HL-60 (cell line): Measurements from ENCODE around the gene EME2.

Experiments
- DNase-seq, 2 experiments: peaks; one replicate each; pipeline ENCODE4 v3.0.0-alpha.2; 2010 to 2020; ENCODE audit warnings: low read depth in 1 of 2, low spot score in 1 of 2
- H3K27ac ChIP-seq: fragments of 250-450 bp; sonication (Bioruptor Pico); replicated peaks from 2 replicates; pipeline ENCODE4 v1.5.1; 2020; ENCODE audit warnings: mild to moderate bottlenecking, moderate library complexity
- H3K27me3 ChIP-seq: fragments of 250-450 bp; sonication (Bioruptor Pico); 2 replicates; pipeline ENCODE4 v1.5.1; 2021; ENCODE audit warnings: mild to moderate bottlenecking, moderate library complexity; ENCODE audit not compliant: insufficient read depth, poor library complexity, severe bottlenecking
- H3K4me3 ChIP-seq: replicated peaks from 2 replicates; pipeline ENCODE4 v1.5.1; 2011; ENCODE audit warnings: mild to moderate bottlenecking, control low read depth, low read length; ENCODE audit not compliant: insufficient read depth
- GABPA ChIP-seq: IDR thresholded peaks from 2 replicates; pipeline ENCODE4 v1.6.1; 2012; ENCODE audit warnings: low read depth
- POLR2AphosphoS5 ChIP-seq: IDR thresholded peaks from 2 replicates; pipeline ENCODE4 v1.6.1; 2012; ENCODE audit warnings: low read depth
- REST ChIP-seq: IDR thresholded peaks from 2 replicates; pipeline ENCODE4 v1.6.1; 2012; ENCODE audit warnings: low read depth; ENCODE audit not compliant: insufficient replicate concordance
- SPI1 ChIP-seq: IDR thresholded peaks from 2 replicates; pipeline ENCODE4 v1.6.1; 2012; ENCODE audit warnings: low read depth, mild to moderate bottlenecking, borderline replicate concordance
- TF ChIP-seq, protein P1 (sequence below): IDR thresholded peaks from one replicate; pipeline ENCODE4 v1.5.1; 2011; ENCODE audit warnings: low read length, control low read depth, inconsistent platforms; ENCODE audit not compliant: insufficient read depth

The EME2 gene

GRCh38 chr16:1767116-1767994 is 5.3 kb upstream of the EME2 start:
- Histone ChIP-seq H3K27ac (no peak overlapping the region), H3K27me3 (no peaks in the 10 kb centered on the region), H3K4me3 (no peak overlapping the region)
- DNase-seq = no peak
- TF ChIP-seq POLR2AphosphoS5 (peak; percentile 21; the same call in 1 of the 2 replicates), REST (no peak), SPI1 (no peak), GABPA (no peak)
- TF ChIP-seq, protein P1, sequence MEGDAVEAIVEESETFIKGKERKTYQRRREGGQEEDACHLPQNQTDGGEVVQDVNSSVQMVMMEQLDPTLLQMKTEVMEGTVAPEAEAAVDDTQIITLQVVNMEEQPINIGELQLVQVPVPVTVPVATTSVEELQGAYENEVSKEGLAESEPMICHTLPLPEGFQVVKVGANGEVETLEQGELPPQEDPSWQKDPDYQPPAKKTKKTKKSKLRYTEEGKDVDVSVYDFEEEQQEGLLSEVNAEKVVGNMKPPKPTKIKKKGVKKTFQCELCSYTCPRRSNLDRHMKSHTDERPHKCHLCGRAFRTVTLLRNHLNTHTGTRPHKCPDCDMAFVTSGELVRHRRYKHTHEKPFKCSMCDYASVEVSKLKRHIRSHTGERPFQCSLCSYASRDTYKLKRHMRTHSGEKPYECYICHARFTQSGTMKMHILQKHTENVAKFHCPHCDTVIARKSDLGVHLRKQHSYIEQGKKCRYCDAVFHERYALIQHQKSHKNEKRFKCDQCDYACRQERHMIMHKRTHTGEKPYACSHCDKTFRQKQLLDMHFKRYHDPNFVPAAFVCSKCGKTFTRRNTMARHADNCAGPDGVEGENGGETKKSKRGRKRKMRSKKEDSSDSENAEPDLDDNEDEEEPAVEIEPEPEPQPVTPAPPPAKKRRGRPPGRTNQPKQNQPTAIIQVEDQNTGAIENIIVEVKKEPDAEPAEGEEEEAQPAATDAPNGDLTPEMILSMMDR = no peak

- Histone ChIP-seq H3K27ac (no peak overlapping the region), H3K4me3 (no peak overlapping the region), H3K27me3 (no peaks in the 10 kb centered on the region)
- DNase-seq = no peak
- TF ChIP-seq GABPA (no peak), POLR2AphosphoS5 (0 out of 2 replicates have a peak, but pooled peaks have one; percentile 10)
Measured at GRCh38 chr16:1768061-1768766, 4.4 kb upstream of the EME2 start.

- Histone ChIP-seq H3K27me3 (no peaks in the 10 kb centered on the region), H3K27ac (no peak overlapping the region), H3K4me3 (no peak overlapping the region)
- TF ChIP-seq POLR2AphosphoS5 = peak; percentile 3; the same call in 1 of the 2 replicates
- TF ChIP-seq GABPA = no peak
- DNase-seq = no peak
Measured at GRCh38 chr16:1768767-1769401, 3.7 kb upstream of the EME2 start.

DNA sequence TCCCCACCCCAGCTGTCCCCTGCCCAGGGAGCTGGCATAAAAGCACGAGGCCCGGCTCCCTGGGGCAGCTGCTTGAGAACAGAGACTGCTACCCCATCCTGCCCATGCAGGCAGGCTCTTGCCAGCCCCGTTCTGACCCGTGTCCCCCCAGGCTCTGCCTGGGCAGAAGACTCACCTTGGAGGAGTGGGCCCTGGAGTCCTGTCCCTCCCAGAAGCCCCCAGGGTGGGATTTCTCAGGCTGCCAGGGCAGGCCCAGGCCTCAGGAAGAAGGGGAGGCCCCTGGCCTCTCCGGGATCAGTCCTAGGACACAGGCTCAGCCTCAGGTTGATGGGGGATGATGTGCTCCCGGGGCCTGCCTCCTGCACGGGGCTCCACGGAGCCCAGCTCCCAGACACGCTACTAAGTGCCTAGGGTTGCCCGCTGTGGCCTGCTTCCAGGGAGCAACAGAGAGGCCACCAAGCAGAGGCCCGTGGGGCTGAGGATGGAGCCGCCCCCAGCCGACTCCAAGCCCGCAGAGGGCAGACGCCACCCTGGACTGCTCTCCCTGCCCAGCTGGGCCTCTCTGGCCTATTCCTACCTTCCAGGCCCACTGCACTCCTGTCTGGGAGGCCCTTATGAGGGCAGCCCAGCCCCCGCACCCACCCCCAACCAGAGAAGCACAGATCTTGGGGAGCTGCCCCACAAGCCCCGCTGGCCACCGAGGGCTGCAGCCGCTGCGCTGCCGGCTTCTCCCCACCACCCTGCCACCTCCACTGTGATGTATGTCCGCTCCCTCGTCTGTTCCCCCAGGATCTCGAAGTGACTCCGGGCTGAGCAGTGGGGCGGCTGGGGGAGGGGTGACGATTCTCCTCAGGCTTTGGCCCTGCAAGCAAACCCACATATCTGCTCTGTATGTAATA is 3.0 kb upstream of the EME2 start:
- TF ChIP-seq GABPA (no peak), POLR2AphosphoS5 (peak; percentile 19; the same call in 1 of the 2 replicates)
- Histone ChIP-seq H3K27ac (no peak overlapping the region), H3K4me3 (no peak overlapping the region)

DNA sequence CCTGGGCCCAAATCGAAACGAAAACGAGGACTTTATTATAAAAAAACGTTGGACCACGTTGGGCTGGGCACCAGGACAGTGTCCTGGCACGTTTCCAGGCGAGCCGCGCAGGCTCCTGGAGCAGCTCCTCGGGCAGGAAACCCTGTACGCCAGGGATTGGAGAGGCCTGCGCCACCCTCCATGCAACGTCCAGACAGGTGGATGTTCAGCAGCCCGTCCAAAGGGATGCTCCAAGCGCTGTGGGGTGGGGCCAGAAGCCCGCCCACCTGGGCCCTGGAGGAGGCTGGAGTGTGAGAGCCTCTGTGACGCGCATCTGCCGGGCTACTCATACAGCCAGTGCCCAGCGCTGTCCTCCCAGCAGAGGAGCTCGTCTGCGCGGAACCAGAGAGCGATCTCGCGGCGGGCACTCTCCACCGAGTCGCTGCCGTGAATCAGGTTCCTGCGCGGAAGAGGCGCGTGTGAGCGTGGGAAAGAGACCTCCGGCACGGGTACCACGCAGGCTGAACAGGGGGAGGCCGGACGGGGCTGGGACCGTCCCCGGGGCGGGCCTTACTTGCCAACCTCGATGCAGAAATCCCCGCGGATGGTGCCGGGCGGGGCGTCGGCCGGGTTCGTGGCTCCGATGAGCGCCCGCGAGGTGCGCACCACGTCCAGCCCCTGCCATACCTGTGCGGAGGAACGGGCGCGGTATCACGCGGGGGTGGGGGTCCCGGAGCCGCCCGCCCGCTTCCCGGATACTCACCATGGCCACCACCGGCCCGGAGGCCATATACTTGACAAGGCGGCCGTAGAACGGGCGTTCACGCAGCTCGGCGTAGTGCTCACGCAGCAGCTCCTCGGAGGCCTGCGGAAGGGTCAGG is 2.1 kb upstream of the EME2 start:
- H3K27ac ChIP-seq = peak overlapping the region; percentile 65
- H3K4me3 ChIP-seq = peak overlapping the region; percentile 96
- H3K27me3 ChIP-seq = no peaks in the 10 kb centered on the region
- TF ChIP-seq POLR2AphosphoS5 = peak; percentile 25
- no peak for TF ChIP-seq REST
- peak in 1 of 2 experiments; percentile 27 for DNase-seq

More for the DNA sequence above, 3.0 kb upstream of the EME2 start:
- H3K27me3 ChIP-seq = no peaks in the 10 kb centered on the region
- DNase-seq = no peak
